HG03139 (cell line): Measurements from ENCODE around the gene CLSTN1.
A peak's percentile ranks its signal among the peaks of the same experiment; 100 is the strongest.
"Not testable (repeated sequence)": the region's sequence is repeated elsewhere in the genome, so short reads cannot be mapped to it uniquely, and the experiment has no call there.

Source experiments
- ATAC-seq: cut with Tn5 transposase; IDR thresholded peaks from one replicate; pipeline ENCODE4 v1.9.1; 2021; ENCODE audit not compliant: unreplicated experiment

Gene CLSTN1

DNA sequence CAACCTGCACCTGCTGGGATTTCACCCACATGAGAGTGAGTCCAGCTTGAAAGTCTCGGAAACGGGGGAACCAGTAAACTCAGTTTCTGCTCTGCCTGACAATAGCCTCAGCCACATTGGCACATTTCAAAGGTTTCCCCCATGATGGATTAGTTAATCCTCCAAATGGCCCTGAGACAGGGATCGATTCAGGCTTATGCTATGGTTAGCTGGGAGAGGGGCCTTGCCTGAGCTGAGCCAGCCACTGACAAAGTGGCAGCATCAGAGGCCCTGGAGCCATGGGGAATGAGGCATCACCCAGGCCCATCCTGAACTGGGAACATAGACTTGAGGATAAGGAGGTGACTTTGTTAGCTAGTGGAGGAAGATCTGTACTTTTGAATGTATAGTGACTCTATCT is 2.9 kb upstream of the CLSTN1 start:
- no peak for ATAC-seq

DNA sequence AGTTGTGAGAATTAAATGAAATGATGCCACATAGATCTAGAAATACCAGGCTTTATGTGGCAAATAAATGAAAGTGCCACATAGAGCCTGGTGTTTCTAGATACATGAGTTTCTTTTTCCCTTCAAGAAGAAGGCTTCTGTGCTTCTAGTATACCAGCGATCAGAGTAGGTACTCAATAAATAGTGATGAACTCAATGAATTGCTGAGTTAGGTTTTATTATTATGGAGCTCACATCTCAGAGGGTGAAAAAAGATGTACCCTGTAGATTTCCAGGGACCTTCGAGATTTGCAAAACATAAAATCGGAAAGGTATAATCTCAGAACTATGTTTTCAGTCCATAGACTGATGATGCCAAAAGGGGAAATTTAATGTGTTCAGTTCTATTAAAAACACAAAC is 2.3 kb upstream of the CLSTN1 start:
- ATAC-seq = no peak

DNA sequence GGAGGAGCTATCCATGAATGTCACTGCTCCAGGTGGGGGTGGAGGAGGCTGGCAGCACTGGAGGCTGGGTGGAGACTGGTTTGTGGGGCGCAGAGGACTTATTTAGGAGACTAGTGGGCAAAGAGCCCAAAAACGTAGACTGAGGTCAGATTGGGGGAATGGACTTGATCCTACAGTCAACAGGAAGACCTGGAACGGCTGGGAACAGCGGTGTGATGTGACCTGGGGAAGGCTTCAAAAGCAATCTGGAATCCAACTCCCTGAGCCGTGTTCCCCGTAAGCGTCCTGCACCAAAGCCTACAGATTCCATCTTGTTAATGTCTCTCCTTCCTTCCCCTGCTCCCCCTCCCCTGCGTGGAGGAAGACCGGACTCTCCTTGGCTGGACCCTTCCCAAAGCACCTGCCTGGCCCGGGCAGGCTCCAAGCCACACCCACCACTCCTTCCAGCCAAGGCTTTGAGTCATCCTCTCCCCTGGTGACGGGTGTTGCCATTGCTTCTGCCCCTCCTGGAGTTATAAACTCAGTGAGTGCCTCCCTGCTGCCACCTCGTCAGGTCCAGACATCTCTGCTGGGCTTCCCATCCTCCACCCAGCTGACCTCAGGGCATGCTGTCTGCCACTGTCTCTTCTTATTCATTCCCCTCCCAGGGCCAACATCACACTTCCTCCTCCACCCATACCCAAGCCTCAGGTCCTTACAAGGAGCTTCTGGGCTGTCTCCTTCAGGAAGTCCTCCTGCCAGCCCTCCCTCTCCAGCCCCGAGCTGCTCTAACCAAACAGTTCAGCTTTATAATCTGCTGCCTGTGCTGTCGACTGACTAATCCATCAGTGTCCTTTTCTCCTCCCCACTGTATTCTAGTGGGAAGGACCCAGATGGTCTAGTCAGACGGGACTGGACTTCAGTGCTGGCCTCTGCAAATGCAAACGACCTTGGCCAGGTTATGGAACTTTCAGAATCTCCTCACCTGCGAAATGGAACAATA is 1.6 kb upstream of the CLSTN1 start:
- ATAC-seq = no peak

DNA sequence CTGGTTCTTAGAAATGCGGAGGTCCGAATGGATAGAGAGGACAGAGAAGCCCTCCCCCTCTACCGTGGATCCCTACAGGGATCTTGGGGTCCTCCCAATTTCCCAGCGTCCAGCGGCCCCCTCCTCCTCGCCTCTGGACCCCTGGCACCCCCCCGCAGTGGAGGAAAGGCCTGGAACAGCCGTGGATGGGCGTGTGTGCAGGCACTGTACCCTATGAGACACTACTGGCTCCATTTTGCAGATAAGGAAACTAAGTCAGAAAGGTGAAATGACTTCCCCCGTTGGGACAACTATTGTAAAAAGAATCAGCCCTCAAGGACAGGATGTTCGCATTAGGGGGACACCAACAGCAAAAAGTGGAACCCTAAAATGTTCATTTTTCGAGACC is 931 bp upstream of the CLSTN1 start:
- ATAC-seq = no peak

DNA sequence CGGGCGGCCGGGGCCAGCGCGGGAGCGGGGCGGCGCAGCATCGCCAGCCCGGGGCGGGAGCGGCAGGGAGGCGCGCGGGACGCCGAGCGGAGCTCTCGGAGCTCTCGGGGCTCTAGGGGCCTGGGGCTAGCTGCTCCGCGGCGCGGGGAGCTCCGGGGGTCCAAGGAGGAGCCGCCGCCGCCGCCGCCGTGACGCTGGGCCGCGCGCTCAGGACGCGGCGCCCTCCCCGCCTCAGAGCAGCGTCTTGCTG is 147 bp downstream of the CLSTN1 start:
- peak; percentile 6 for ATAC-seq

DNA sequence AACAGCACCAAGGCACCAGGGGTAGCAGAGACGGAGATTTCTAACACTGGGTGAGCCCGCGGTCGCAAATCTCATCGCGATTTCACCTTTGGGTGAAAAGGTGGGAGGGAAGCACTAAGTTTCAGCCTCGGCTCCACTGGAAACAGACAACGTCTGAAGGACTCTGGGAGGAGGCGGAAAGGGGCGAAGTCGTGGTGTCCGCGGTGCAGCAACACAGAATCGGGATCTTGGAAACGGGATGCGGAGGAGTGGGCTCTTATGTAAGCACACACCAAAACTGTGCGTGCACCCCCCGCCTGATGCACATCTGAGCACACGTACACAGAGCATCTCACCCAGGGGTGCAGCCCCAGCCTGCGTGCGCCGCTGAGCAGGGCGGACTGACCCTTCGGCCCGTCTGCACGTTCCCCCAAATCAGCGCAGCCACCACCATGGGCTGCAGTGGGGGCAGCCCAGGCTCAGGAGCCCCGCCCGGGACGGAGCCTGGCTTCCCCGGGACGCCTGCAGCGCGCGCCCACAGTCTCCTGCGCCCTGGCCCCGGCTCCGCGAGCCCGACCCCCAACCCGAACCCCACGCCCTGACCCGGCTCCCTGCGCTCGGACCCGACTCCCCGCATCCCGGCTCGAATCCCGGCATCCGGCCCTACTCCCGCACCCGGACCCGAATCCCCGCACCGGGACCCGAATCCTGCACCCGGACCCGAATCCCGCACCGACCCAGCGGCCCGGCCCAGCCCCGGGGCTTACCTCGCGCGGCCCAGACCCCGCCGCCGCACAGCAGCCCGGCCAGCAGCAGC is 670 bp downstream of the CLSTN1 start:
- ATAC-seq = peak; percentile 22

DNA sequence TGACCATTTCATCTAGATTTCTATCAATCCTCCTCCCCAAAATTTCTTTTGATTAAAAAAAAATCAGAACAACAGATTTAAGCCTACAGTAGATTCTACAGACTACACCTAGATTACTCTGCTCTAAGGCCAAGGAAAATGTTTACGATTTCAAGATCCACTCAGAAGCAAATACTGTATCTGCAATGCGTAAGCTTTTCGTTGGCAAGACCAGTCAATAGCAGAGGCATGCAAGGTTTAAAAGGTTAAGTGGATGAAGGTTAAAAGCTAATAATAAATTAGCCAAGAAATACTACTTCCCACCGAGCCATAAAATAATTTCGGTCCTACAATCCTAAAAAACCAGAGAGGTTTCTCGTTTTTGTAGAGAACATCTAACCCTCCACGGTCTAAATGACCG is 1.3 kb downstream of the CLSTN1 start:
- no peak for ATAC-seq

DNA sequence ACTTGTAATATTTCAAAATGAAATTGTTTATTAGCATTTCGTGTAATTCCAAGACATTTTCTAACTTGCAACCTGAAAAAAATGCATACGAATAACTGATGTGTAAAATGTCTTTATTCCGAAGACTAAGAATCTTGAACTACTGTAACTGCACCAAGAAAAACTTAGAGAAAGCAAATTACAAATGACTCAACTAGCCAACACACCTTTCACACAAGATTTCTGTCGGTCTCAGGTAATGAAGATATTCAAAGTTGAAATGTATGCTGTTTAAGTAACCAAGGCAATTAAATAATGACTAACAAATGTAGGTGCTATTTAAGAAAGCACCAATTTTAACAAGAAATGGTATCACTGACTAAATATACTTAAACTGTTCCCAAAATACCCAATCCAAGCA is 2.1 kb downstream of the CLSTN1 start:
- ATAC-seq = no peak

DNA sequence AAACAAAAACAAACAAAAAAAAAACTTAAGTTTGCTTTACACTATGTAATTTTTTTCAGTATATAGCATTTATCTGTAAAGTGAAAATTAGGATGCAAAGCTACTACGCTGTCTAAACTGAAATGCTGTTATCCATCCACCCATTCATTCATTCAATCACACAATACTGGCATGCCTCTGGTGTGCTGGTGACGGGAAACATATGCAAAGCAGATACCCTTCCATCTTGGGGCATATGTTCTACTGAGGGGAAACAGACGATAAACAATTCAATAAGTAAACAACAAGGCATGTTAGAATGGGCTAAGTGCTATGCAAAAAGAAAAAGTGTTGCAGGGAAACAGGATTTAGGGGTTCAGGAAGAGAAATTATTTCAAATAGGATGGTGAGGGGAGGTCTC is 3.2 kb downstream of the CLSTN1 start:
- no peak for ATAC-seq

DNA sequence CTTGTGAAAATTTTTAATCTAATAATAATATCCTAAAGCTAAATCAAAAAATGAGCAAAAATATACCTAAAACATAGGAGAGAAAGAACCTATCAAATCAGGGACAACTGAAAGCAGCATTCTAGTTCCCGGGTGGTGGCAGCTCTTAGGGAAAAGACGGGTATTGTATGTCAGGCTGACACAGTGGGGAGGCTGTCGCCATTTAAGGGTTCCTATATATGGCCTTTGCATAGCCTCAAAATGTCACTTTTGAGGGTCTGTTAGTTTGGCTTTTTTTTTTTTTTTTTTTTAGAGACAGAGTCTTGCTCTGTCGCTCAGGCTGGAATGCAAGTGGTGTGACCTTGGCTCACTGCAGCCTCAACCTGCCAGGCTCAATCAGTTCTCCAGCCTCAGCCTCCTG is 6.0 kb downstream of the CLSTN1 start:
- ATAC-seq = no peak

DNA sequence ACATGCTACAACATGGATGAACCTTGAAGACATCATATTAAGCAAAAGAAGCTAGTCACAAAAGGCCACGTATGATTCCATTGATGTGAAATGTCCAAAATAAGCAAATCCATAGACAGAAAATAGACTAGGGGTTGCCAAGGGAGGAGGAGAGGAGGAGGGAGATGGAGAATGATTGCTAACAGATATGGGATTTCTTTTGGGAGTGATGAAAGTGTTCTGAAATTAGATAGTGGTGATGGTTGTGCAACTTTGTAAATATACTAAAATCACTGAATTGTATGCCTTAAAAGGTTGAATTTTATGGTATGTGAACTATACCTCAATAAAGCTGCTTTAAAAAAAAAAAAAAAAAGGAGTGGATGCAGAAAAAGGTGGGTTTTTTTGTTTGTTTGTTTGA is 7.6 kb downstream of the CLSTN1 start:
- no peak for ATAC-seq

DNA sequence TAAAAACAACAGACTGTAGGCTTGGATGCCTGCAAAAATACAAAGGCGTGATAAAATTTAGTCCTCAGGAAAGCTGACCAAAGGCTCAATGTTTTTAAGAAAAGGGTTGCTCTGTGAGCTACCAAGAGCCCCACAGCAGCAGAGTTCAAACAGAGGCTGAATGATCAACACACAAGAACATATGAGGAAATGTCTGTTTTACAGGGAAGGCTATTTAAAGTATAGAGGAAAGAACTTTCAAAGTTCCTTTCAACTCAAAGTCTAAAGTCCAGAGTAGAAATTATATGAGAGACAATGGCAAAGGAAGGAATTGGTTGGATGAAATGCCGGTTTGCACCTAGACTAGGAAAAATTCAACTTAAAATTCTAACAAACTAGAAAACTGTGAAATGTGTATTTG is 8.6 kb downstream of the CLSTN1 start:
- ATAC-seq = no peak

DNA sequence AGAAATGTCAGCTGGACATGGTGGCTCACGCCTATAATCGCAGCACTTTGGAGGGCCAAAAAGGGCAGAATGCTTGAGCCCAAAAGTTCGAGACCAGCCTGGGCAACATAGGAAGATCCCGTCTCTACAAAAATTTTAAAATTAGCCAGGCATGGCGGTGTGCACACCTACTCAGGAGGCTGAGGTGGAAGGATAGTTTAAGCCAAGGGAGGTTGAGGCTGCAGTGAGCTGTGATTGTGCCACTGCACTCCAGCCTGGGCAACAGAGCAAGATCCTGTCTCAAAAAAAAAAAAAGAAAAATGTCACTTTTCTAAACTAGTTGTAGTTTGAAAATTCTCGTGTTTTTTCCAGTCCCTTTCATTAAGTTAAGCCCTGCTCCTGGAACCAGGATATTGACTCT is 9.1 kb downstream of the CLSTN1 start:
- ATAC-seq = no peak

DNA sequence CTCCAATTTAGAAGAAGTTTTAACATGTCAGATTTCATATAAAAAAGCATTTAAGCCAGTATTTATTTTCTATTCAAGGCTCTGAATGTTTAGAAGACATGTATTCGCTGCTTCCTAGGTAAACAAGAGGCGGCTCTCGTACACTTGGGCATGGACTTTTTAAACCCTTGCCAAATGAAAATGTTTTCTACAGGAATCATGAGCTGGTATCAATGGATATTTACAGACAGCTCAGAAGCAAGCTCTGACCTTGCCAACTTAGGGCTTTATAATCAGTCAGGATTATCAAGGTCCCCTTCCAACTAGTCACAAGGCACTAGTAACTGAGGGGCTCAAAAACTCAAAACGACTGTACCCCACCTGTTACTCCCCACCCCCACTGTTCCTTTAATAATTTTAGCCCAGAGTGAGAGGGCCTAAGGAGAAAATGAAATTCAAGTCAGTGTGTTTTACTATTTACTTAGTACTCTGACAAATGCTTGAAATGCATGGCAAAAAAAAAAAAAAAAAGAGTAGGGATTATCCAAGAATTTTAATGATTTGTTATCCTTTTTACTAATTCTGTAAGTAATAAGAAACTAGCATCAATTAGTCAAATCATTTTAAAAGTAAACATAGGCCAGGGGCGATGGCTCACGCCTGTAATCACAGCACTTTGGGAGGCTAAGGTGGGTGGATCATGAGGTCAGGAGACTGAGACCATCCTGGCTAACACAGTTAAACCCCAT is 12.4 kb downstream of the CLSTN1 start:
- ATAC-seq = no peak

DNA sequence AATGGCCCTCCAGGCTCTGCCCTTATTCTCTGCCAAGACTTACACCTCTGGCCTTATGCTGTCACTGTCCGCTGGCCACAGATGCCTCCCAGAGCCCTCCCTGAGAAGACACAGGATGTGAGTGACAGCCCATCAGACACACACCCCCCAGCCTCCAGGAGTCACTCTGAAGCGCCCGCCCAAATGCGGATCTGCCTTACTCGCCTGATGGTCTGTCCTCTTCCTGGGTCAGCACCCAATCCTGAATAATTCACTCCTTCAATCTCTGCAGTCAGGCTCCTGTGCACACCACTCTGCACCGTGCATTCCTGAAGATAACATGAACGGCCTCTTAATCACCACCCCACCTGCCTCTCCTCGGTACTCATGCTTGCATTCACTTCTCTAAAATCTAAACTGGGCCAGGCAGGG is 14.7 kb downstream of the CLSTN1 start:
- ATAC-seq = no peak

DNA sequence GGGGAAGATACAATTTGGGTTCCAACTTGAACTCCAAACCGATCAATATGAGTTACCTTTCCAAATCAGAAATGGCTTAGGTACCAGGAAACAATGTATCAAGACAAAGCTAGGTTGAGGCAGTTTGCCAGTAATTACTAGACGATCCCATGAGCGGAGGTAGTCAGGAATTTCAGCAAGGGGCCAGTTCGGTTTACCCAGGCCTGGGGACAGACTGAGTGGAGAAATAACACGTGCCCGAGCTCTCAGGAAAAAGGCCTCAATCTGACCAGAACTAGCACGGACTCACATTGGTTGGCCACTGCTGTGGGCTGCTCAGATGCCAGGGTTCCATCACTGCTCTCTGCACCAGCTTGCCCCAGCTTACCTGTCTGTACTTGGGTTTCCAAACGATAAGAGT is 15.3 kb downstream of the CLSTN1 start:
- no peak for ATAC-seq

DNA sequence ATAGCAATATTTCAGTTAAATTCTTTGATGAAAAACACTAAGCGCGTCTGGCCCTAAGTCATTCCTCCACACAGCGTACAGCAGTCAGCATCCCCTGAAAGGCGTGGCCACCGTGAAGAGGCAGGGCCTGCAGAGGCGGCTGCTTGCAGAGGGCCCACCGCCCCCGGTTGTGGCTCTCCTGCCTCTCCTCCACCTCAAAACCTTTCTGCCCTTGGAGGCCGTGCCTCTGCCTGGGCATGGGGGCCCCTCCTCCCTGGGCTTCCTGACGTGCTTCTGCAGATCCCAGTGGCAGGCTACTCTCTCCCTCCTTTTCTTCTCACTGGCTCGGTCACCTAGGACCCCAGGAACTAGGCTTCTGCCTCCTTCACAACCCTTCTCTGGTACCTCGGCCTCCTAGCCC is 16.2 kb downstream of the CLSTN1 start:
- no peak for ATAC-seq

DNA sequence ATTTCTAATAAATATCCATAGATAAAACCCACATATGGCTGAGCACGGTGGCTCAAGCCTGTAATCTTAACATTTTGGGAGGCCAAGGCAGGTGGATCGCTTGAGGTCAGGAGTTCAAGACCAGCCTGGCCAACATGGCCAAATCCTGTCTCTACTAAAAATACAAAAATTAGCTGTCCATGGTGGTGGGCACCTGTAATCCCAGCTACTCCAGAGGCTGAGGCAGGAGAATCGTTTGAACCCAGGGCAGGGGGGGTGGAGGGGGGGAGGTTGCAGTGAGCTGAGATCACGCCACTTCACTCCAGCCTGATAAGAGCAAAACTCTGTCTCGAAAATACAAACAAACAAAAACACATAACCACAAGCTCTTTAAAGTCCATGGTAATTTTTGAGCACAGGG is 17.8 kb downstream of the CLSTN1 start:
- not testable (repeated sequence) for ATAC-seq

DNA sequence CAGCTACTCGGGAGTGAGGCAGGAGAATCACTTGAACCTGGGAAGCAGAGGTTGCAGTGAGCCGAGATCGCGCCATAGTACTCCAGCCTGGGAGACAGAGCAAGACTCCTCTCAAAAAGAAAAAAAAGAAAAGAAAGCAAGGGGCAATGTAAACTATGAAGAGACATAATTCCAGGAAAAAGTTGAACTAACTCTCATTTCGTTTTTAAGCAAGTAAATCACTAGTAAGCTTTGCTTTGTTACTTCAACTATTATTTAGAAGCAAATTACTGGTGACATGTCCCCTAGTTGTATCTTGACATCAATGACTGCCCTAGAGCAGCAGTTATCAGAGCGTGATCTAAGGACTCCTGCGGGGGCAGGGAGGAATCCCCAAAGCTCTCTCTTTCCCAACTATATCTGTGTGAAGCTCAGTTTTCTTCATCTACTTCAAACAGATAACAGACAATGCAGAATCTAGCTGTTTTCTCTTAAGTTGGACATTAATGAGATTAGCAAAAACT is 18.7 kb downstream of the CLSTN1 start:
- ATAC-seq = no peak

DNA sequence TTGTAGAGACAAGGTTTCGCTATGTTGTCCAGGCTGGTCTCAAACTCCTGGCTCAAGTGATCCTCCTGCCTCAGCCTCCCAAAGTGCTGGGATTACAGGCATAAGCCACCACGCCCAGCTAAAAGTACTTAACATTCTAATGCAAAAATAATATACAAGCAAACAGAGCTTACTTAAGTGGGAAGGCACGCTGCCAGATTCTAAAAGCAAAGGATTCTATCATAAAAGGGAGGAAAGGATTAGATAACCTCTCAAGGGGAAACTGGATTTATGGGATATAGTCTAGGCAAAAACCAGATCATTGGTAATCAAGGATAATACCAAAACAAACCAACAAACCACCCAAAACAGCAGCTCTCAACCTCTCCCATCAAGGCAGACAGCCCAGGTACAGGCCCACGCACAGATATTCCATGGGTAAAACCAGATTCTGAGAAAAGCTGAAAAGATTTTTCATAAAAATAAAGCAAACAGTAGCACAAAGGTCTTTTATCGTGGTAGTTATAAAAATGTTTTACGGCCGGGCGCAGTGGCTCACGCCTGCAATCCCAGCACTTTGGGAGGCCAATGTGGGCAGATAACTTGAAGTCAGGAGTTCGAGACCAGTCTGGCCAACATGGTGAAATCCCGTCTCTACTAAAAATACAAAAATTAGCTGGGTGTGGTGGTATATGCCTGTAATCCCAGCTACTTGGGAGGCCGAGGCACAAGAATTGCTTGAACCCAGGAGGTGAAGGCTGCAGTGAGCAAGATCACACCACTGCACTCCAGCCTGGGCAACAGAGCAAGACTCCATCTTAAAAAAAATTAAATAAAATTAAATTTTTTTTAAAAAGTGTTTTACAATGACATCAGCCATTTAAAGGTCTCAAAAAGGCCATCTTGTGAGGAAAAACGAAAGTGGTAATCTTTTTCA is 20.5 kb downstream of the CLSTN1 start:
- ATAC-seq = not testable (repeated sequence)

DNA sequence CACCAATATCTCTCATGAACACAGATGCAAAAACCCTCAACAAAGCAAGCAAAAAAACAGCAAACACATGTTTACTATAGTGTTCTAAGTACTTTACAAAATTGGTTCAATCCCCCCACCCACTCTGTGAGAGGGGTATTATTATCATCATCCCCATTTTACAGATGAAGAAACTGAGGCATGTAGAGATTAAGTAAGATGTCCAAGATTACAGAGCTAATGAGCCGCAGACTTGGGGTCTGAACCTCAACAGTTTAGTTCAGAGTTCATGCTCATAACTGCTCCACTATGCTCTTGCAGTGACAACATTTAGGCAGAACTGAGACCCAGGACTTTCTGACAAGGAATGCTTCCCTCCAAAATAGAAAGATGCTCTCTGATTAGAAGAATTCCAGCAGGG is 21.9 kb downstream of the CLSTN1 start:
- ATAC-seq = no peak
